ENCODE results near the gene KRTAP5-5. TPM values are rescaled to one million over a fixed set of nuclear protein-coding genes. Genes with fewer than 3 reads are reported as not detected.
A peak's percentile ranks its signal among the peaks of the same experiment; 100 is the strongest.
"Not testable (repeated sequence)": the region's sequence is repeated elsewhere in the genome, so short reads cannot be mapped to it uniquely, and the experiment has no call there.

The KRTAP5-5 gene
- total and polyA plus RNA-seq, 2 donors (not counting 1 experiment from before 2014, with no cell fraction given) = not detected

DNA sequence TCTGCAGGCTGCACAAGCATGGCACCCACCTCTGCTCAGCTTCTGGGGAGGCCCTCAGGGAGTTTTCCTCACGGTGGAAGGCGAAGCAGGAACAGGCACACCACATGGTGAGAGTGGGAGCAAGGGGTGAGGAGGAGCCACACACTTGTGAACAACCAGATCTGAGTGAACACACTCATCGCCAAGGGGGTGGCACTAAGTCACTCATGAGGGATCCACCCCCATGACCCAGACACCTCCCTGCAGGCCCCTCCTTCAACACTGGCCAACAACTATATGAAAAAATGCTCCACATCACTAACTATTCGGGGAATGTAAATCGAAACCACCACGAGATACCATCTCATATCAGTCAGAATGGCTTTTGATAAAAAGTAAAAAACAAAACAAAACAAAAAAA is 30.8 kb upstream of the KRTAP5-5 start:
- Mint-ChIP-seq H3K4me3 (no peak overlapping the region), H3K27ac (no peak overlapping the region), H3K4me1 (peaks cover 12% of the 10 kb centered on the region), H3K27me3 (peaks cover 52% of the 10 kb centered on the region), H3K9me3 (ENCODE audit: insufficient read depth) (no peaks in the 10 kb centered on the region)
- no peak for TF ChIP-seq EZH2 (IDR thresholded peaks at IDR 0.05; ENCODE audit: borderline replicate concordance, insufficient read depth, low read depth, low read length, poor library complexity, severe bottlenecking)
- TF ChIP-seq, protein P1, sequence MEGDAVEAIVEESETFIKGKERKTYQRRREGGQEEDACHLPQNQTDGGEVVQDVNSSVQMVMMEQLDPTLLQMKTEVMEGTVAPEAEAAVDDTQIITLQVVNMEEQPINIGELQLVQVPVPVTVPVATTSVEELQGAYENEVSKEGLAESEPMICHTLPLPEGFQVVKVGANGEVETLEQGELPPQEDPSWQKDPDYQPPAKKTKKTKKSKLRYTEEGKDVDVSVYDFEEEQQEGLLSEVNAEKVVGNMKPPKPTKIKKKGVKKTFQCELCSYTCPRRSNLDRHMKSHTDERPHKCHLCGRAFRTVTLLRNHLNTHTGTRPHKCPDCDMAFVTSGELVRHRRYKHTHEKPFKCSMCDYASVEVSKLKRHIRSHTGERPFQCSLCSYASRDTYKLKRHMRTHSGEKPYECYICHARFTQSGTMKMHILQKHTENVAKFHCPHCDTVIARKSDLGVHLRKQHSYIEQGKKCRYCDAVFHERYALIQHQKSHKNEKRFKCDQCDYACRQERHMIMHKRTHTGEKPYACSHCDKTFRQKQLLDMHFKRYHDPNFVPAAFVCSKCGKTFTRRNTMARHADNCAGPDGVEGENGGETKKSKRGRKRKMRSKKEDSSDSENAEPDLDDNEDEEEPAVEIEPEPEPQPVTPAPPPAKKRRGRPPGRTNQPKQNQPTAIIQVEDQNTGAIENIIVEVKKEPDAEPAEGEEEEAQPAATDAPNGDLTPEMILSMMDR (IDR thresholded peaks at IDR 0.05) = no peak
- Histone ChIP-seq H4K20me1 (ENCODE audit: control insufficient read depth, insufficient read depth, low read length, poor library complexity, severe bottlenecking) (no peaks in the 10 kb centered on the region), H3K4me1 (ENCODE audit: control insufficient read depth in 2 of 2, insufficient read depth in 2 of 2, low read length in 2 of 2) (no peaks in the 10 kb centered on the region), H3K79me2 (ENCODE audit: control insufficient read depth, insufficient read depth, low read length) (no peaks in the 10 kb centered on the region), H3K36me3 (replicated peaks in 1 of 2; ENCODE audit: control extremely low read depth in 1 of 2, control insufficient read depth in 1 of 2, extremely low read depth in 1 of 2, insufficient read depth in 2 of 2, low read length in 1 of 2) (no peaks in the 10 kb centered on the region), H3K27ac (ENCODE audit: low read length in 2 of 2) (no peak overlapping the region), H3K4me2 (replicated peaks; ENCODE audit: low read depth, low read length, poor library complexity, severe bottlenecking) (no peak overlapping the region), H2AFZ (ENCODE audit: insufficient read depth, low read depth, low read length, poor library complexity, severe bottlenecking) (no peak overlapping the region), H3K4me3 (ENCODE audit: control extremely low read depth in 1 of 5, extremely low read depth in 1 of 5, insufficient read depth in 1 of 5, low read depth in 2 of 5, low read length in 4 of 5) (no peak overlapping the region), H3K9ac (ENCODE audit: low read length) (no peak overlapping the region), H3K9me3 (ENCODE audit: control extremely low read depth in 1 of 3, control insufficient read depth in 2 of 3, insufficient read depth in 1 of 3, low read length in 2 of 3) (no peaks in the 10 kb centered on the region), H3K27me3 (replicated peaks in 1 of 4; ENCODE audit: control extremely low read depth in 1 of 4, control insufficient read depth in 3 of 4, insufficient read depth in 4 of 4, low read length in 3 of 4) (peaks cover 0 to 19% (median 4%) of the 10 kb centered on the region in 4 experiments)
- POLR2A ChIA-PET = no interaction called here
- no peak for DNase-seq
- CTCF ChIA-PET = interaction anchor here (0.7 to 1.5 kb wide), 2 partner anchors 24 to 28 kb away, joined by 3 to 6 read pairs; no protein-coding TSS in a partner anchor
- intact Hi-C loops (cut with micrococcal nuclease) = no loop called here
- ATAC-seq (ENCODE audit: low read depth) = no peak
- WGBS (ENCODE audit: insufficient coverage) = 92% methylated on average over 2 of the region's 6 CpGs

DNA sequence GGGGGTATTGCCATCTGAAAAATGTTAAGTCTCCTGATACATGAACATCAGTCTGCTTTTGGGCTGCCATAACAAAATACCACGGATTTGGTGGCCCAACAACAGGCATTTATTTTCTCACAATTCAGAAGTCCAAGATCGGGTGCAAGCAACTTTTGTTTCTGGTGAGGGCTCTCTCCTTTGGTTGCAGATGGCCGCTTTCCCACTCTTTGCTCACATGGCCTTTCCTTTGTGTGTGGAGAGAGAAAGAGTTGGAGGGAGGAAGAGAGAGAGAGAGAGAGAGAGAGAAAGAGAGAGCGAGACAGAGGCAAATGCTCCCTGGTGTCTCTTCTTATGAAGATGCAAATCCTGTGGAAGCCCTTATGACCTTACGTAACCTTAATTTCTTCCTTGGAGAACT is 28.9 kb upstream of the KRTAP5-5 start:
- H3K27me3 Mint-ChIP-seq = peaks cover 47% of the 10 kb centered on the region
- no peak overlapping the region for H3K4me3 Mint-ChIP-seq
- intact Hi-C loops (cut with micrococcal nuclease) = no loop called here
- POLR2A ChIA-PET = no interaction called here
- no peak overlapping the region for H2AFZ ChIP-seq (ENCODE audit: insufficient read depth, low read depth, low read length, poor library complexity, severe bottlenecking)
- H3K79me2 ChIP-seq (ENCODE audit: control insufficient read depth, insufficient read depth, low read length) = no peaks in the 10 kb centered on the region
- peaks cover 0 to 16% (median 4%) of the 10 kb centered on the region in 4 experiments for H3K27me3 ChIP-seq (replicated peaks in 1 of 4; ENCODE audit: control extremely low read depth in 1 of 4, control insufficient read depth in 3 of 4, insufficient read depth in 4 of 4, low read length in 3 of 4)
- H3K4me1 Mint-ChIP-seq = peaks cover 10% of the 10 kb centered on the region
- no peak for DNase-seq
- no peaks in the 10 kb centered on the region for H3K9me3 ChIP-seq (ENCODE audit: control extremely low read depth in 1 of 3, control insufficient read depth in 2 of 3, insufficient read depth in 1 of 3, low read length in 2 of 3)
- WGBS (ENCODE audit: insufficient coverage) = 100% methylated on average over 1 of the region's 5 CpGs
- no peaks in the 10 kb centered on the region for H4K20me1 ChIP-seq (ENCODE audit: control insufficient read depth, insufficient read depth, low read length, poor library complexity, severe bottlenecking)
- H3K36me3 ChIP-seq (replicated peaks in 1 of 2; ENCODE audit: control extremely low read depth in 1 of 2, control insufficient read depth in 1 of 2, extremely low read depth in 1 of 2, insufficient read depth in 2 of 2, low read length in 1 of 2) = no peaks in the 10 kb centered on the region
- TF ChIP-seq, protein P1 (IDR thresholded peaks at IDR 0.05) = no peak
- no peak for TF ChIP-seq EZH2 (IDR thresholded peaks at IDR 0.05; ENCODE audit: borderline replicate concordance, insufficient read depth, low read depth, low read length, poor library complexity, severe bottlenecking)
- CTCF ChIA-PET = interaction anchor here (0.8 to 1.1 kb wide), 2 partner anchors 14 to 26 kb away, joined by 4 to 5 read pairs; no protein-coding TSS in a partner anchor
- no peak overlapping the region for H3K4me3 ChIP-seq (ENCODE audit: control extremely low read depth in 1 of 5, extremely low read depth in 1 of 5, insufficient read depth in 1 of 5, low read depth in 2 of 5, low read length in 4 of 5)
- no peak for ATAC-seq (ENCODE audit: low read depth)
- no peaks in the 10 kb centered on the region for H3K9me3 Mint-ChIP-seq (ENCODE audit: insufficient read depth)
- H3K9ac ChIP-seq (ENCODE audit: low read length) = no peak overlapping the region
- no peak overlapping the region for H3K27ac ChIP-seq (ENCODE audit: low read length in 2 of 2)
- no peak overlapping the region for H3K27ac Mint-ChIP-seq
- peaks cover 0 to 7% of the 10 kb centered on the region in 2 donors for H3K4me1 ChIP-seq (ENCODE audit: control insufficient read depth in 2 of 2, insufficient read depth in 2 of 2, low read length in 2 of 2)
- no peak overlapping the region for H3K4me2 ChIP-seq (replicated peaks; ENCODE audit: low read depth, low read length, poor library complexity, severe bottlenecking)

DNA sequence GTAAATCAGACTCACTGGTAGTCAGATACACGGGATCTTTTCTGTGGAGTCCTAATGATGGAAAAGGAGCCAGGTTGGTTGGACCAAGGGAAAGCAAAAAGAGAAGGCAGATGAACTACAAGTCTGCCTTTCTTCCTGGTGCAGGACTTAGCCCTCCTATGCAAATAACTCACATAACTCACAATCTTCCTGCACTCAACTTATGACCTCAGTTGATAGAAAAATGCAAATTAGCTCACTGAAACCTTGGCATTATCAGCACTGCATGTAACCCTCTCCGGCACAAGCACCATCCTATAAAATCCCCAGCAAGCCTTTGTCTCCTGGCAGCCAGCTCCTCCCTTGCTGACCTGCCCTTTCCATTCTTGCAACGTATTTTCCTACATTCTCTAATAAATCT is 27.9 kb upstream of the KRTAP5-5 start:
- intact Hi-C loops (cut with micrococcal nuclease); H3K9ac ChIP-seq (ENCODE audit: low read length); H4K20me1 ChIP-seq (ENCODE audit: control insufficient read depth, insufficient read depth, low read length, poor library complexity, severe bottlenecking); H2AFZ ChIP-seq (ENCODE audit: insufficient read depth, low read depth, low read length, poor library complexity, severe bottlenecking); H3K9me3 ChIP-seq (ENCODE audit: control extremely low read depth in 1 of 3, control insufficient read depth in 2 of 3, insufficient read depth in 1 of 3, low read length in 2 of 3); H3K9me3 Mint-ChIP-seq (ENCODE audit: insufficient read depth); H3K27ac ChIP-seq (ENCODE audit: low read length in 2 of 2); DNase-seq; H3K79me2 ChIP-seq (ENCODE audit: control insufficient read depth, insufficient read depth, low read length); H3K4me3 ChIP-seq (ENCODE audit: control extremely low read depth in 1 of 5, extremely low read depth in 1 of 5, insufficient read depth in 1 of 5, low read depth in 2 of 5, low read length in 4 of 5); H3K4me2 ChIP-seq (replicated peaks; ENCODE audit: low read depth, low read length, poor library complexity, severe bottlenecking); H3K27ac Mint-ChIP-seq; H3K36me3 ChIP-seq (replicated peaks in 1 of 2; ENCODE audit: control extremely low read depth in 1 of 2, control insufficient read depth in 1 of 2, extremely low read depth in 1 of 2, insufficient read depth in 2 of 2, low read length in 1 of 2); CTCF ChIA-PET; POLR2A ChIA-PET: not testable (repeated sequence)
- peaks cover 0 to 11% (median 4%) of the 10 kb centered on the region in 4 experiments for H3K27me3 ChIP-seq (replicated peaks in 1 of 4; ENCODE audit: control extremely low read depth in 1 of 4, control insufficient read depth in 3 of 4, insufficient read depth in 4 of 4, low read length in 3 of 4)
- Mint-ChIP-seq H3K4me1 (peaks cover 15% of the 10 kb centered on the region), H3K4me3 (peak overlapping the region; percentile 12), H3K27me3 (peaks cover 39% of the 10 kb centered on the region)
- peak; percentile 54 for ATAC-seq (ENCODE audit: low read depth)
- H3K4me1 ChIP-seq (ENCODE audit: control insufficient read depth in 2 of 2, insufficient read depth in 2 of 2, low read length in 2 of 2) = peaks cover 0 to 15% of the 10 kb centered on the region in 2 donors
- WGBS (ENCODE audit: insufficient coverage) = 90% methylated on average over 2 of the region's 3 CpGs

Measured in B cell (primary cell).